ENCODE measurements around the gene ZNF789.
A peak's percentile ranks its signal among the peaks of the same experiment; 100 is the strongest.
"Not testable (repeated sequence)": the region's sequence is repeated elsewhere in the genome, so short reads cannot be mapped to it uniquely, and the experiment has no call there.

ZNF789 gene

GRCh38 chr7:99500637-99501009 lies 27.9 kb downstream of the ZNF789 start:
- H3K9me3 ChIP-seq (ENCODE audit: insufficient read depth, low read length), result no peaks in the 10 kb centered on the region
- H2AFZ ChIP-seq (ENCODE audit: low read depth, low read length), result peak overlapping the region; percentile 98
- peaks cover 15% of the 10 kb centered on the region for H4K20me1 ChIP-seq (ENCODE audit: insufficient read depth, low read length)
- peak overlapping the region; percentile 96 for H3K4me3 ChIP-seq (ENCODE audit: low read length)
- no peaks in the 10 kb centered on the region for H3K27me3 ChIP-seq (ENCODE audit: low read depth, low read length)
- TF ChIP-seq CTCF (IDR thresholded peaks at IDR 0.05; ENCODE audit: low read depth, low read length) (no peak), EZH2phosphoT487 (IDR thresholded peaks at IDR 0.05; ENCODE audit: low read depth) (no peak)
- H3K36me3 ChIP-seq (replicated peaks; ENCODE audit: low read depth, low read length), result peaks cover 18% of the 10 kb centered on the region
- peak overlapping the region; percentile 75 for H3K9ac ChIP-seq (ENCODE audit: low read length)
- peaks cover 63% of the 10 kb centered on the region for H3K79me2 ChIP-seq (ENCODE audit: low read length)
- peak overlapping the region; percentile 100 for H3K4me2 ChIP-seq (ENCODE audit: low read length)
- peaks cover 21% of the 10 kb centered on the region for H3K4me1 ChIP-seq (ENCODE audit: low read length)
- H3K27ac ChIP-seq (ENCODE audit: low read length), result peak overlapping the region; percentile 80; the same call in 1 of the 2 replicates

- H3K9ac ChIP-seq (ENCODE audit: low read length); H2AFZ ChIP-seq (ENCODE audit: low read depth, low read length); H3K9me3 ChIP-seq (ENCODE audit: insufficient read depth, low read length); H3K27ac ChIP-seq (ENCODE audit: low read length); H3K27me3 ChIP-seq (ENCODE audit: low read depth, low read length); H3K4me3 ChIP-seq (ENCODE audit: low read length): not testable (repeated sequence)
- Histone ChIP-seq H3K4me1 (ENCODE audit: low read length) (peaks cover 27% of the 10 kb centered on the region), H3K36me3 (replicated peaks; ENCODE audit: low read depth, low read length) (peaks cover 16% of the 10 kb centered on the region), H3K79me2 (ENCODE audit: low read length) (peaks cover 63% of the 10 kb centered on the region), H4K20me1 (ENCODE audit: insufficient read depth, low read length) (peaks cover 15% of the 10 kb centered on the region), H3K4me2 (ENCODE audit: low read length) (peak overlapping the region; percentile 100; the same call in 1 of the 2 replicates)
These were observed 28.5 kb downstream of the ZNF789 start for GRCh38 chr7:99501236-99501635.

GRCh38 chr7:99504281-99504602 lies 31.6 kb downstream of the ZNF789 start:
- Histone ChIP-seq H3K4me3 (ENCODE audit: low read length) (peak overlapping the region; percentile 88), H3K27ac (ENCODE audit: low read length) (peak overlapping the region; percentile 74; the same call in 1 of the 2 replicates), H3K9ac (ENCODE audit: low read length) (peak overlapping the region; percentile 72), H3K4me2 (ENCODE audit: low read length) (peak overlapping the region; percentile 71), H3K4me1 (ENCODE audit: low read length) (peaks cover 13% of the 10 kb centered on the region), H3K27me3 (ENCODE audit: low read depth, low read length) (no peaks in the 10 kb centered on the region), H3K36me3 (replicated peaks; ENCODE audit: low read depth, low read length) (no peaks in the 10 kb centered on the region), H3K9me3 (ENCODE audit: insufficient read depth, low read length) (no peaks in the 10 kb centered on the region), H2AFZ (ENCODE audit: low read depth, low read length) (peak overlapping the region; percentile 93), H3K79me2 (ENCODE audit: low read length) (peaks cover 50% of the 10 kb centered on the region), H4K20me1 (ENCODE audit: insufficient read depth, low read length) (no peaks in the 10 kb centered on the region)
- TF ChIP-seq EZH2phosphoT487 (IDR thresholded peaks at IDR 0.05; ENCODE audit: low read depth) (no peak), CTCF (IDR thresholded peaks at IDR 0.05; ENCODE audit: low read depth, low read length) (no peak)

- H2AFZ ChIP-seq (ENCODE audit: low read depth, low read length), result peak within 1 kb of the TSS; percentile 93
- peak within 1 kb of the TSS; percentile 88 for H3K4me3 ChIP-seq (ENCODE audit: low read length)
- peak within 1 kb of the TSS; percentile 94 for H3K4me2 ChIP-seq (ENCODE audit: low read length)
- no peaks in the 10 kb centered on the region for H4K20me1 ChIP-seq (ENCODE audit: insufficient read depth, low read length)
- H3K27me3 ChIP-seq (ENCODE audit: low read depth, low read length), result no peaks in the 10 kb centered on the region
- peaks cover 13% of the 10 kb centered on the region for H3K4me1 ChIP-seq (ENCODE audit: low read length)
- peaks cover 47% of the 10 kb centered on the region for H3K79me2 ChIP-seq (ENCODE audit: low read length)
- H3K9ac ChIP-seq (ENCODE audit: low read length), result peak within 1 kb of the TSS; percentile 72
- TF ChIP-seq CTCF (IDR thresholded peaks at IDR 0.05; ENCODE audit: low read depth, low read length) (no peak), EZH2phosphoT487 (IDR thresholded peaks at IDR 0.05; ENCODE audit: low read depth) (no peak)
- H3K9me3 ChIP-seq (ENCODE audit: insufficient read depth, low read length), result no peaks in the 10 kb centered on the region
- H3K27ac ChIP-seq (ENCODE audit: low read length), result peak within 1 kb of the TSS; percentile 74
- H3K36me3 ChIP-seq (replicated peaks; ENCODE audit: low read depth, low read length), result no peaks in the 10 kb centered on the region
These were observed 32.1 kb downstream of the ZNF789 start, which contains the start of gene ZKSCAN5 for GRCh38 chr7:99504603-99505323. TSS of gene ZKSCAN5 (plus strand) at chr7:99504662. CDS start at chr7:99506045, 1,383 bp downstream.

Measured in OCI-LY3 (cell line).